H1 (cell line): ENCODE results near the gene SCN10A.

ENCODE experiments used
- BACH1 ChIP-seq: IDR thresholded peaks from 2 replicates; pipeline ENCODE4 v1.6.1; 2012; ENCODE audit warnings: low read length, improper control_type of control experiment
- EZH2 ChIP-seq: fragments of 200-600 bp; sonication (generic); IDR thresholded peaks from 2 replicates; pipeline ENCODE4 v1.7.1; 2012; ENCODE audit warnings: low read depth, mild to moderate bottlenecking, moderate library complexity, low read length, inconsistent platforms; ENCODE audit not compliant: severe bottlenecking
- FOSL1 ChIP-seq: IDR thresholded peaks from 2 replicates; pipeline ENCODE4 v1.6.1; 2011; ENCODE audit warnings: mild to moderate bottlenecking, low read depth, low read length, moderate library complexity; ENCODE audit not compliant: insufficient read depth
- JUN ChIP-seq: IDR thresholded peaks from 2 replicates; pipeline ENCODE4 v1.6.1; 2011; ENCODE audit warnings: low read depth, mild to moderate bottlenecking, improper control_type of control experiment, low read length
- POLR2A ChIP-seq, 2 experiments: IDR thresholded peaks; 1 replicate in 1 of 2; 2 replicates in 1 of 2; pipeline ENCODE4 v1.6.1; 2011; ENCODE audit warnings: low read depth in 2 of 2, low read length in 2 of 2, mild to moderate bottlenecking in 2 of 2; ENCODE audit errors: control extremely low read depth in 1 of 2
- SIX5 ChIP-seq: IDR thresholded peaks from 2 replicates; pipeline ENCODE4 v1.6.1; 2011; ENCODE audit warnings: mild to moderate bottlenecking, low read depth, low read length
- SP1 ChIP-seq: IDR thresholded peaks from 2 replicates; pipeline ENCODE4 v1.6.1; 2011; ENCODE audit warnings: low read depth, low read length
- SRF ChIP-seq: IDR thresholded peaks from 2 replicates; pipeline ENCODE4 v1.6.1; 2011; ENCODE audit warnings: mild to moderate bottlenecking, low read depth, low read length, moderate library complexity
- TF ChIP-seq, protein P1 (sequence below), 3 experiments: IDR thresholded peaks; 1 replicate in 2 of 3; 2 replicates in 1 of 3; pipeline versions ENCODE4 v1.5.1 to v1.6.1; 2011; ENCODE audit warnings: low read length in 3 of 3, mild to moderate bottlenecking in 3 of 3, inconsistent platforms in 2 of 3, low read depth in 1 of 3, moderate library complexity in 1 of 3; ENCODE audit not compliant: insufficient read depth in 1 of 3; ENCODE audit errors: control extremely low read depth in 1 of 3
- TF ChIP-seq, protein P2 (sequence below): IDR thresholded peaks from 2 replicates; pipeline ENCODE4 v1.6.1; 2012; ENCODE audit warnings: inconsistent platforms
- TF ChIP-seq, protein P3 (sequence below): fragments of 300-600 bp; sonication (generic); IDR thresholded peaks from 2 replicates; pipeline ENCODE4 v1.7.1; 2012; ENCODE audit warnings: low read length, moderate library complexity, mild to moderate bottlenecking, inconsistent platforms; ENCODE audit not compliant: insufficient replicate concordance
- TF ChIP-seq, protein P4 (sequence below): IDR thresholded peaks from 2 replicates; pipeline ENCODE4 v1.6.1; 2012; ENCODE audit warnings: low read length, inconsistent platforms

DNA sequence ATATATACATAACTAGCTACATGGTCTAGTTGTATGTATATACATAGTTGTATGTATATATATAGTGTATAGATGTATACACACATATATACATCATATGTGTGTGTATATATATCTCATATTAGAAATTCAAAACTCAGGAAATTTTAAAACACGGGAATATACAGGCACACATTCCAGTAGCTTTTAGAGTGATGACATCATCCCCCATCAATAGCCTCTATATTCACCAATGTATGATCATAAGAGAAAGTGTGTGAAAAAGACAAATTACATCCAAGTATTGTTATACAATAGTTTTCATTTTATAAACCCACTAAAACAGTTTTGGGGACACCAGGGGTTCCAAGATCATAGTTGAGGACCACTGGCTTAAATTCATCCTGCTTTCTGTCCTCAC is 23.0 kb downstream of the SCN10A start:
- TF ChIP-seq BACH1 (no peak), SP1 (no peak), SIX5 (no peak), SRF (no peak), POLR2A (IDR thresholded peaks at IDR 0.05; ENCODE audit: control extremely low read depth in 1 of 2, low read depth in 2 of 2, low read length in 2 of 2) (no peak), FOSL1 (no peak), EZH2 (no peak), JUN (no peak)
- TF ChIP-seq, protein P1, sequence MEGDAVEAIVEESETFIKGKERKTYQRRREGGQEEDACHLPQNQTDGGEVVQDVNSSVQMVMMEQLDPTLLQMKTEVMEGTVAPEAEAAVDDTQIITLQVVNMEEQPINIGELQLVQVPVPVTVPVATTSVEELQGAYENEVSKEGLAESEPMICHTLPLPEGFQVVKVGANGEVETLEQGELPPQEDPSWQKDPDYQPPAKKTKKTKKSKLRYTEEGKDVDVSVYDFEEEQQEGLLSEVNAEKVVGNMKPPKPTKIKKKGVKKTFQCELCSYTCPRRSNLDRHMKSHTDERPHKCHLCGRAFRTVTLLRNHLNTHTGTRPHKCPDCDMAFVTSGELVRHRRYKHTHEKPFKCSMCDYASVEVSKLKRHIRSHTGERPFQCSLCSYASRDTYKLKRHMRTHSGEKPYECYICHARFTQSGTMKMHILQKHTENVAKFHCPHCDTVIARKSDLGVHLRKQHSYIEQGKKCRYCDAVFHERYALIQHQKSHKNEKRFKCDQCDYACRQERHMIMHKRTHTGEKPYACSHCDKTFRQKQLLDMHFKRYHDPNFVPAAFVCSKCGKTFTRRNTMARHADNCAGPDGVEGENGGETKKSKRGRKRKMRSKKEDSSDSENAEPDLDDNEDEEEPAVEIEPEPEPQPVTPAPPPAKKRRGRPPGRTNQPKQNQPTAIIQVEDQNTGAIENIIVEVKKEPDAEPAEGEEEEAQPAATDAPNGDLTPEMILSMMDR (IDR thresholded peaks at IDR 0.05; ENCODE audit: control extremely low read depth in 1 of 3, insufficient read depth in 1 of 3, low read depth in 1 of 3, low read length in 3 of 3), result no peak
- TF ChIP-seq, protein P2, sequence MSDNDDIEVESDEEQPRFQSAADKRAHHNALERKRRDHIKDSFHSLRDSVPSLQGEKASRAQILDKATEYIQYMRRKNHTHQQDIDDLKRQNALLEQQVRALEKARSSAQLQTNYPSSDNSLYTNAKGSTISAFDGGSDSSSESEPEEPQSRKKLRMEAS, result no peak
- TF ChIP-seq, protein P3, sequence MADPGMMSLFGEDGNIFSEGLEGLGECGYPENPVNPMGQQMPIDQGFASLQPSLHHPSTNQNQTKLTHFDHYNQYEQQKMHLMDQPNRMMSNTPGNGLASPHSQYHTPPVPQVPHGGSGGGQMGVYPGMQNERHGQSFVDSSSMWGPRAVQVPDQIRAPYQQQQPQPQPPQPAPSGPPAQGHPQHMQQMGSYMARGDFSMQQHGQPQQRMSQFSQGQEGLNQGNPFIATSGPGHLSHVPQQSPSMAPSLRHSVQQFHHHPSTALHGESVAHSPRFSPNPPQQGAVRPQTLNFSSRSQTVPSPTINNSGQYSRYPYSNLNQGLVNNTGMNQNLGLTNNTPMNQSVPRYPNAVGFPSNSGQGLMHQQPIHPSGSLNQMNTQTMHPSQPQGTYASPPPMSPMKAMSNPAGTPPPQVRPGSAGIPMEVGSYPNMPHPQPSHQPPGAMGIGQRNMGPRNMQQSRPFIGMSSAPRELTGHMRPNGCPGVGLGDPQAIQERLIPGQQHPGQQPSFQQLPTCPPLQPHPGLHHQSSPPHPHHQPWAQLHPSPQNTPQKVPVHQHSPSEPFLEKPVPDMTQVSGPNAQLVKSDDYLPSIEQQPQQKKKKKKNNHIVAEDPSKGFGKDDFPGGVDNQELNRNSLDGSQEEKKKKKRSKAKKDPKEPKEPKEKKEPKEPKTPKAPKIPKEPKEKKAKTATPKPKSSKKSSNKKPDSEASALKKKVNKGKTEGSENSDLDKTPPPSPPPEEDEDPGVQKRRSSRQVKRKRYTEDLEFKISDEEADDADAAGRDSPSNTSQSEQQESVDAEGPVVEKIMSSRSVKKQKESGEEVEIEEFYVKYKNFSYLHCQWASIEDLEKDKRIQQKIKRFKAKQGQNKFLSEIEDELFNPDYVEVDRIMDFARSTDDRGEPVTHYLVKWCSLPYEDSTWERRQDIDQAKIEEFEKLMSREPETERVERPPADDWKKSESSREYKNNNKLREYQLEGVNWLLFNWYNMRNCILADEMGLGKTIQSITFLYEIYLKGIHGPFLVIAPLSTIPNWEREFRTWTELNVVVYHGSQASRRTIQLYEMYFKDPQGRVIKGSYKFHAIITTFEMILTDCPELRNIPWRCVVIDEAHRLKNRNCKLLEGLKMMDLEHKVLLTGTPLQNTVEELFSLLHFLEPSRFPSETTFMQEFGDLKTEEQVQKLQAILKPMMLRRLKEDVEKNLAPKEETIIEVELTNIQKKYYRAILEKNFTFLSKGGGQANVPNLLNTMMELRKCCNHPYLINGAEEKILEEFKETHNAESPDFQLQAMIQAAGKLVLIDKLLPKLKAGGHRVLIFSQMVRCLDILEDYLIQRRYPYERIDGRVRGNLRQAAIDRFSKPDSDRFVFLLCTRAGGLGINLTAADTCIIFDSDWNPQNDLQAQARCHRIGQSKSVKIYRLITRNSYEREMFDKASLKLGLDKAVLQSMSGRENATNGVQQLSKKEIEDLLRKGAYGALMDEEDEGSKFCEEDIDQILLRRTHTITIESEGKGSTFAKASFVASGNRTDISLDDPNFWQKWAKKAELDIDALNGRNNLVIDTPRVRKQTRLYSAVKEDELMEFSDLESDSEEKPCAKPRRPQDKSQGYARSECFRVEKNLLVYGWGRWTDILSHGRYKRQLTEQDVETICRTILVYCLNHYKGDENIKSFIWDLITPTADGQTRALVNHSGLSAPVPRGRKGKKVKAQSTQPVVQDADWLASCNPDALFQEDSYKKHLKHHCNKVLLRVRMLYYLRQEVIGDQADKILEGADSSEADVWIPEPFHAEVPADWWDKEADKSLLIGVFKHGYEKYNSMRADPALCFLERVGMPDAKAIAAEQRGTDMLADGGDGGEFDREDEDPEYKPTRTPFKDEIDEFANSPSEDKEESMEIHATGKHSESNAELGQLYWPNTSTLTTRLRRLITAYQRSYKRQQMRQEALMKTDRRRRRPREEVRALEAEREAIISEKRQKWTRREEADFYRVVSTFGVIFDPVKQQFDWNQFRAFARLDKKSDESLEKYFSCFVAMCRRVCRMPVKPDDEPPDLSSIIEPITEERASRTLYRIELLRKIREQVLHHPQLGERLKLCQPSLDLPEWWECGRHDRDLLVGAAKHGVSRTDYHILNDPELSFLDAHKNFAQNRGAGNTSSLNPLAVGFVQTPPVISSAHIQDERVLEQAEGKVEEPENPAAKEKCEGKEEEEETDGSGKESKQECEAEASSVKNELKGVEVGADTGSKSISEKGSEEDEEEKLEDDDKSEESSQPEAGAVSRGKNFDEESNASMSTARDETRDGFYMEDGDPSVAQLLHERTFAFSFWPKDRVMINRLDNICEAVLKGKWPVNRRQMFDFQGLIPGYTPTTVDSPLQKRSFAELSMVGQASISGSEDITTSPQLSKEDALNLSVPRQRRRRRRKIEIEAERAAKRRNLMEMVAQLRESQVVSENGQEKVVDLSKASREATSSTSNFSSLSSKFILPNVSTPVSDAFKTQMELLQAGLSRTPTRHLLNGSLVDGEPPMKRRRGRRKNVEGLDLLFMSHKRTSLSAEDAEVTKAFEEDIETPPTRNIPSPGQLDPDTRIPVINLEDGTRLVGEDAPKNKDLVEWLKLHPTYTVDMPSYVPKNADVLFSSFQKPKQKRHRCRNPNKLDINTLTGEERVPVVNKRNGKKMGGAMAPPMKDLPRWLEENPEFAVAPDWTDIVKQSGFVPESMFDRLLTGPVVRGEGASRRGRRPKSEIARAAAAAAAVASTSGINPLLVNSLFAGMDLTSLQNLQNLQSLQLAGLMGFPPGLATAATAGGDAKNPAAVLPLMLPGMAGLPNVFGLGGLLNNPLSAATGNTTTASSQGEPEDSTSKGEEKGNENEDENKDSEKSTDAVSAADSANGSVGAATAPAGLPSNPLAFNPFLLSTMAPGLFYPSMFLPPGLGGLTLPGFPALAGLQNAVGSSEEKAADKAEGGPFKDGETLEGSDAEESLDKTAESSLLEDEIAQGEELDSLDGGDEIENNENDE, result no peak
- TF ChIP-seq, protein P4, sequence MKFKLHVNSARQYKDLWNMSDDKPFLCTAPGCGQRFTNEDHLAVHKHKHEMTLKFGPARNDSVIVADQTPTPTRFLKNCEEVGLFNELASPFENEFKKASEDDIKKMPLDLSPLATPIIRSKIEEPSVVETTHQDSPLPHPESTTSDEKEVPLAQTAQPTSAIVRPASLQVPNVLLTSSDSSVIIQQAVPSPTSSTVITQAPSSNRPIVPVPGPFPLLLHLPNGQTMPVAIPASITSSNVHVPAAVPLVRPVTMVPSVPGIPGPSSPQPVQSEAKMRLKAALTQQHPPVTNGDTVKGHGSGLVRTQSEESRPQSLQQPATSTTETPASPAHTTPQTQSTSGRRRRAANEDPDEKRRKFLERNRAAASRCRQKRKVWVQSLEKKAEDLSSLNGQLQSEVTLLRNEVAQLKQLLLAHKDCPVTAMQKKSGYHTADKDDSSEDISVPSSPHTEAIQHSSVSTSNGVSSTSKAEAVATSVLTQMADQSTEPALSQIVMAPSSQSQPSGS, result no peak
